Measurements from ENCODE around the gene ATP13A3. TPM values are rescaled to one million over a fixed set of nuclear protein-coding genes. Genes with fewer than 3 reads are reported as not detected.

The ATP13A3 gene
- total and polyA plus RNA-seq, 9 of the 15 experiments (the other 6 are each of a cell fraction or from before 2014, with no cell fraction given): 16.6 to 135 (median 86.6) TPM

DNA sequence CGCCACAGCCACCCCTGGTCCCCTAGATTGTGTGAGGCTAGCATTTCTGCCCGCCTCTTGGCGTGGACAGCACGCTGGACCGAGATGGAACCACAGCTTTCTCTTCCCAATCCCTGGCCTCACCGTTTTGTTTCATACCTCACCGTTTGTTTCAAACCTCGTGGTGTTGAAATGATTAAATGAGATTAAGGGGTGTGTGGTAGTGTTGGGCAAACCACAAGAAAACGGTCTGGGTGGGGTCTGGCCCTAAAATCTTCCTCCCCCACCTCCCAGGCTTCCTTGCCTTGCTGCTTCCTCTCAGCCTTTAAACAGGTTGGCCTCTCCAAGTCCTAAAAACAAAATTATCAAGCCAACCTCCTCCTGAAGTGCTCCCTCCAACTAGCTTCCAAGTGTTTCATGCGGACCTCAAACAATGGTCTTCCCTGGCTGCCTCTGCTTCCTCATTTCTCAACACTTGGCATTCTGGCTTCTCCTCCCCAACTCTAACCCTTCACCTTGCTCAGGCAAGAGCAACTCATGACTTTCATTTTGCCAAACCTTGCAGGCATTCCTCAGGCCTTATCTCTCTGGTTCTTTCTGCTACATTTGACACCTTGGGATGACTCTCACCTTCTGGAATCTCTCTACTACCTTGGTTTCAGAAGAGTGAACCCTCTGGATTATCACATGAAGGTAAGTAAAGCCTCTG lies 1.4 kb upstream of the ATP13A3 start:
- peak overlapping the region; percentile 85 to 94 for H3K9ac ChIP-seq (ENCODE audit: insufficient read depth in 1 of 2, low read depth in 2 of 2, low read length in 2 of 2)
- TF ChIP-seq NFRKB (IDR thresholded peaks at IDR 0.05; ENCODE audit: low read depth) (0 out of 2 replicates have a peak, but pooled peaks have one; percentile 2), SMAD4 (CRISPR knock-in tag; conservative IDR thresholded peaks at IDR 0.05) (no peak), XRCC3 (IDR thresholded peaks at IDR 0.05) (no peak), BRD4 (IDR thresholded peaks at IDR 0.05) (no peak), ZNF3 (CRISPR knock-in tag; IDR thresholded peaks at IDR 0.05) (no peak), ESRRB (CRISPR knock-in tag; IDR thresholded peaks at IDR 0.05; ENCODE audit: borderline replicate concordance) (no peak), ZNF174 (CRISPR knock-in tag; IDR thresholded peaks at IDR 0.05) (no peak), CBX2 (IDR thresholded peaks at IDR 0.05; ENCODE audit: insufficient read depth, low read length, poor library complexity, severe bottlenecking) (no peak), HDAC6 (IDR thresholded peaks at IDR 0.05; ENCODE audit: low read depth, low read length) (no peak), ATF2 (CRISPR knock-in tag; IDR thresholded peaks at IDR 0.05) (no peak), DPF2 (IDR thresholded peaks at IDR 0.05) (peak; percentile 39), ZNF76 (CRISPR knock-in tag; IDR thresholded peaks at IDR 0.05; ENCODE audit: borderline replicate concordance) (no peak), ZEB2 (IDR thresholded peaks at IDR 0.05) (peak; percentile 33; the same call in 1 of the 2 replicates), CAMTA2 (CRISPR knock-in tag; conservative IDR thresholded peaks at IDR 0.05) (no peak), EGR1 (conservative IDR thresholded peaks at IDR 0.05) (no peak), ARID2 (IDR thresholded peaks at IDR 0.05) (0 out of 2 replicates have a peak, but pooled peaks have one; percentile 14), SMARCA5 (IDR thresholded peaks at IDR 0.05) (no peak), NBN (IDR thresholded peaks at IDR 0.05; ENCODE audit: low read depth) (no peak)
- TF ChIP-seq, protein P1, sequence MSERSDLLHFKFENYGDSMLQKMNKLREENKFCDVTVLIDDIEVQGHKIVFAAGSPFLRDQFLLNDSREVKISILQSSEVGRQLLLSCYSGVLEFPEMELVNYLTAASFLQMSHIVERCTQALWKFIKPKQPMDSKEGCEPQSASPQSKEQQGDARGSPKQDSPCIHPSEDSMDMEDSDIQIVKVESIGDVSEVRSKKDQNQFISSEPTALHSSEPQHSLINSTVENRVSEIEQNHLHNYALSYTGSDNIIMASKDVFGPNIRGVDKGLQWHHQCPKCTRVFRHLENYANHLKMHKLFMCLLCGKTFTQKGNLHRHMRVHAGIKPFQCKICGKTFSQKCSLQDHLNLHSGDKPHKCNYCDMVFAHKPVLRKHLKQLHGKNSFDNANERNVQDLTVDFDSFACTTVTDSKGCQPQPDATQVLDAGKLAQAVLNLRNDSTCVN (CRISPR knock-in tag; IDR thresholded peaks at IDR 0.05): 0 out of 2 replicates have a peak, but pooled peaks have one; percentile 34
- TF ChIP-seq, protein P2, sequence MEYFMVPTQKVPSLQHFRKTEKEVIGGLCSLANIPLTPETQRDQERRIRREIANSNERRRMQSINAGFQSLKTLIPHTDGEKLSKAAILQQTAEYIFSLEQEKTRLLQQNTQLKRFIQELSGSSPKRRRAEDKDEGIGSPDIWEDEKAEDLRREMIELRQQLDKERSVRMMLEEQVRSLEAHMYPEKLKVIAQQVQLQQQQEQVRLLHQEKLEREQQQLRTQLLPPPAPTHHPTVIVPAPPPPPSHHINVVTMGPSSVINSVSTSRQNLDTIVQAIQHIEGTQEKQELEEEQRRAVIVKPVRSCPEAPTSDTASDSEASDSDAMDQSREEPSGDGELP (CRISPR knock-in tag; IDR thresholded peaks at IDR 0.05; ENCODE audit: borderline replicate concordance): peak; percentile 4
- TF ChIP-seq, protein P3, sequence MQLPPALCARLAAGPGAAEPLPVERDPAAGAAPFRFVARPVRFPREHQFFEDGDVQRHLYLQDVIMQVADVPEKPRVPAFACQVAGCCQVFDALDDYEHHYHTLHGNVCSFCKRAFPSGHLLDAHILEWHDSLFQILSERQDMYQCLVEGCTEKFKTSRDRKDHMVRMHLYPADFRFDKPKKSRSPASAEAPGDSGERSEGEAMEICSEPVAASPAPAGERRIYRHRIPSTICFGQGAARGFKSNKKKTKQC (CRISPR knock-in tag; IDR thresholded peaks at IDR 0.05): peak; percentile 27; the same call in 1 of the 2 replicates

More for the DNA sequence above, 1.4 kb upstream of the ATP13A3 start:
- Histone ChIP-seq H3K27ac (ENCODE audit: extremely low read depth, low read depth, low read length) (peak overlapping the region; percentile 93), H2AFZ (ENCODE audit: low read depth, low read length) (peak overlapping the region; percentile 89), H3K4me3 (peak overlapping the region; percentile 66), H3K9me1 (ENCODE audit: control insufficient read depth, insufficient read depth, low read length) (no peaks in the 10 kb centered on the region), H3K4me1 (replicated peaks in 1 of 2; ENCODE audit: control insufficient read depth in 2 of 2, insufficient read depth in 2 of 2, low read length in 2 of 2) (peaks cover 40 to 55% of the 10 kb centered on the region in 2 experiments), H3K27me3 (ENCODE audit: control insufficient read depth in 2 of 2, insufficient read depth in 2 of 2, low read length in 2 of 2) (no peaks in the 10 kb centered on the region), H3K9me3 (replicated peaks; ENCODE audit: control insufficient read depth, insufficient read depth, low read depth, low read length) (no peaks in the 10 kb centered on the region), H3K4me2 (ENCODE audit: insufficient read depth, low read length) (peak overlapping the region; percentile 93), H3K79me2 (ENCODE audit: control insufficient read depth, insufficient read depth, low read length) (peaks cover 43% of the 10 kb centered on the region), H3K36me3 (ENCODE audit: control insufficient read depth, insufficient read depth, low read length) (peaks cover 25% of the 10 kb centered on the region), H4K20me1 (replicated peaks; ENCODE audit: control insufficient read depth, insufficient read depth, low read length) (peaks cover 9% of the 10 kb centered on the region; the same call in 1 of the 2 replicates)
- ATAC-seq (peak; percentile 3; the same call in 2 of the 3 replicates), DNase-seq (ENCODE audit: extremely low read depth in 1 of 4, low spot score in 3 of 4) (peak; percentile 26 to 59 (median 38)), FAIRE-seq (peak; percentile 37)
- BruUV-seq (replicated peaks): no TSS peak
- ChIA-PET CTCF (ENCODE audit: low intra/inter-chr PET ratio) (no interaction called here), POLR2A (interaction anchor here (0.8 to 2.0 kb wide), 5 partner anchors 10 to 788 kb away, joined by 3 to 12 read pairs (median 5); no protein-coding TSS in a partner anchor)
- intact Hi-C loops (cut with micrococcal nuclease): loop anchor here (5.0 to 10.0 kb wide), 2 partner anchors 34 to 403 kb away; no protein-coding TSS in a partner anchor
- in situ Hi-C loops (cut with MboI): no loop called here
- 8% methylated on average over 10 of the region's 10 CpGs for WGBS (ENCODE audit: insufficient coverage, low coverage, missing lambda C conversion rate)
